PC-9 (cell line): ENCODE results near the gene CTSW. TPM values are rescaled to one million over a fixed set of nuclear protein-coding genes. Genes with fewer than 3 reads are reported as not detected.

Experiments used
- BruUV-seq: library from RNA; stranded (reverse); fragments of 400-500 nt; replicated peaks from 2 replicates; lab custom pipeline; 2021; lab: Mats Ljungman, UMichigan
- CTCF ChIA-PET: fragments of 300-600 bp; sonication (Branson Sonifier 250); formaldehyde crosslinking; loops from one replicate; lab custom pipeline; 2022; ENCODE audit warnings: antibody characterized with exemption; lab: Charles Lee
- POLR2A ChIA-PET: fragments of 300-600 bp; sonication (Branson Sonifier 250); formaldehyde crosslinking; loops from one replicate; lab custom pipeline; 2022; ENCODE audit warnings: antibody characterized with exemption; ENCODE audit not compliant: unreplicated experiment; lab: Charles Lee
- DNase-seq, 2 experiments: peaks; one replicate each; pipeline versions ENCODE4 v3.0.0 to v3.0.0-alpha.2; 2015 to 2022; ENCODE audit warnings: mixed read lengths in 1 of 2
- H2AFZ ChIP-seq: fragments of 200-600 bp; sonication (generic); 2 replicates; pipeline ENCODE4 v1.8.1; 2017; ENCODE audit warnings: antibody characterized with exemption
- H3F3A ChIP-seq: fragments of 200-600 bp; sonication (generic); 2 replicates; pipeline ENCODE4 v1.8.1; 2017; ENCODE audit warnings: antibody characterized with exemption, mild to moderate bottlenecking, low read depth; ENCODE audit not compliant: insufficient read depth
- H3K27ac ChIP-seq: fragments of 200-600 bp; sonication (generic); 2 replicates; pipeline ENCODE4 v1.6.1; 2016; ENCODE audit warnings: mixed run types
- H3K27me3 ChIP-seq: fragments of 200-600 bp; sonication (generic); 2 replicates; pipeline ENCODE4 v1.6.1; 2016; ENCODE audit warnings: low read depth, mixed run types; ENCODE audit not compliant: insufficient read depth
- H3K36me3 ChIP-seq: fragments of 200-600 bp; sonication (generic); 2 replicates; pipeline ENCODE4 v1.6.1; 2016; ENCODE audit warnings: low read depth, mixed run types
- H3K4me1 ChIP-seq: fragments of 200-600 bp; sonication (generic); replicated peaks from 2 replicates; pipeline ENCODE4 v1.6.1; 2016; ENCODE audit warnings: mixed run types; ENCODE audit not compliant: insufficient read depth
- H3K4me2 ChIP-seq: fragments of 200-600 bp; sonication (generic); 2 replicates; pipeline ENCODE4 v1.6.1; 2017; ENCODE audit warnings: mixed run types
- H3K4me3 ChIP-seq: fragments of 200-600 bp; sonication (generic); 2 replicates; pipeline ENCODE4 v1.6.1; 2016; ENCODE audit warnings: mixed run types
- H3K79me2 ChIP-seq: fragments of 200-600 bp; sonication (generic); 2 replicates; pipeline ENCODE4 v1.6.1; 2017; ENCODE audit warnings: low read depth, mixed run types
- H3K9me2 ChIP-seq: fragments of 200-600 bp; sonication (generic); 2 replicates; pipeline ENCODE4 v1.8.1; 2017; ENCODE audit warnings: mild to moderate bottlenecking; ENCODE audit not compliant: insufficient read depth
- H3K9me3 ChIP-seq: fragments of 200-600 bp; sonication (generic); 2 replicates; pipeline ENCODE4 v1.8.1; 2016; ENCODE audit warnings: low read depth; ENCODE audit not compliant: insufficient read depth
- H4K20me1 ChIP-seq: fragments of 200-600 bp; sonication (generic); 2 replicates; pipeline ENCODE4 v1.8.1; 2017; ENCODE audit not compliant: insufficient read depth
- EZH2 ChIP-seq: fragments of 200-600 bp; sonication (generic); IDR thresholded peaks from 2 replicates; pipeline ENCODE4 v1.8.0; 2017; ENCODE audit warnings: antibody characterized with exemption, low read depth
- intact Hi-C: fragments of 100-400 bp; cut with micrococcal nuclease; formaldehyde crosslinking; loops from one replicate; pipeline ENCODE4 v1.10.0; 2022; ENCODE audit not compliant: unreplicated experiment
- total RNA-seq: library from RNA; stranded (reverse); gene quantifications from 2 replicates; pipeline ENCODE4 v1.2.3, GENCODE V29; 2021
- TF ChIP-seq, protein P1 (sequence below): fragments of 200-600 bp; sonication (generic); conservative IDR thresholded peaks from 2 replicates; pipeline ENCODE4 v1.6.1; 2017; ENCODE audit warnings: mixed run types, antibody characterized with exemption, mild to moderate bottlenecking, moderate library complexity

The CTSW gene
- total RNA-seq, 1 experiment from 2014 or later: not detected

GRCh38 chr11:65853246-65853979 lies 26.2 kb upstream of the CTSW start:
- no TSS peak for BruUV-seq
- Histone ChIP-seq H3K9me2 (no peaks in the 10 kb centered on the region), H2AFZ (no peak overlapping the region), H3K79me2 (peaks cover 46% of the 10 kb centered on the region), H3K4me3 (no peak overlapping the region), H3K36me3 (peaks cover 30% of the 10 kb centered on the region), H3K4me1 (peaks cover 8% of the 10 kb centered on the region), H3K4me2 (no peak overlapping the region), H3K27ac (no peak overlapping the region), H3K27me3 (no peaks in the 10 kb centered on the region), H3K9me3 (no peaks in the 10 kb centered on the region), H4K20me1 (peaks cover 46% of the 10 kb centered on the region), H3F3A (peaks cover 65% of the 10 kb centered on the region)
- ChIA-PET POLR2A (no interaction called here), CTCF (interaction anchor here (0.6 kb wide), 1 partner anchor 138 kb away, joined by 4 read pairs; no protein-coding TSS in a partner anchor)
- TF ChIP-seq, protein P1, sequence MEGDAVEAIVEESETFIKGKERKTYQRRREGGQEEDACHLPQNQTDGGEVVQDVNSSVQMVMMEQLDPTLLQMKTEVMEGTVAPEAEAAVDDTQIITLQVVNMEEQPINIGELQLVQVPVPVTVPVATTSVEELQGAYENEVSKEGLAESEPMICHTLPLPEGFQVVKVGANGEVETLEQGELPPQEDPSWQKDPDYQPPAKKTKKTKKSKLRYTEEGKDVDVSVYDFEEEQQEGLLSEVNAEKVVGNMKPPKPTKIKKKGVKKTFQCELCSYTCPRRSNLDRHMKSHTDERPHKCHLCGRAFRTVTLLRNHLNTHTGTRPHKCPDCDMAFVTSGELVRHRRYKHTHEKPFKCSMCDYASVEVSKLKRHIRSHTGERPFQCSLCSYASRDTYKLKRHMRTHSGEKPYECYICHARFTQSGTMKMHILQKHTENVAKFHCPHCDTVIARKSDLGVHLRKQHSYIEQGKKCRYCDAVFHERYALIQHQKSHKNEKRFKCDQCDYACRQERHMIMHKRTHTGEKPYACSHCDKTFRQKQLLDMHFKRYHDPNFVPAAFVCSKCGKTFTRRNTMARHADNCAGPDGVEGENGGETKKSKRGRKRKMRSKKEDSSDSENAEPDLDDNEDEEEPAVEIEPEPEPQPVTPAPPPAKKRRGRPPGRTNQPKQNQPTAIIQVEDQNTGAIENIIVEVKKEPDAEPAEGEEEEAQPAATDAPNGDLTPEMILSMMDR: no peak
- no peak for TF ChIP-seq EZH2
- intact Hi-C loops: no loop called here
- no peak for DNase-seq

GRCh38 chr11:65854161-65854592 lies 25.5 kb upstream of the CTSW start:
- H3K9me3 ChIP-seq: no peaks in the 10 kb centered on the region
- no peak overlapping the region for H3K27ac ChIP-seq
- peaks cover 46% of the 10 kb centered on the region for H4K20me1 ChIP-seq
- no peaks in the 10 kb centered on the region for H3K9me2 ChIP-seq
- CTCF ChIA-PET: no interaction called here
- H3F3A ChIP-seq: peaks cover 66% of the 10 kb centered on the region
- H3K27me3 ChIP-seq: no peaks in the 10 kb centered on the region
- no peak overlapping the region for H3K4me3 ChIP-seq
- H3K4me2 ChIP-seq: no peak overlapping the region
- no peak overlapping the region for H2AFZ ChIP-seq
- H3K4me1 ChIP-seq: peaks cover 8% of the 10 kb centered on the region
- no peak for DNase-seq
- peaks cover 30% of the 10 kb centered on the region for H3K36me3 ChIP-seq
- POLR2A ChIA-PET: no interaction called here
- no TSS peak for BruUV-seq
- peaks cover 46% of the 10 kb centered on the region for H3K79me2 ChIP-seq
- intact Hi-C loops: no loop called here
- TF ChIP-seq EZH2: no peak
- TF ChIP-seq, protein P1: no peak

DNA sequence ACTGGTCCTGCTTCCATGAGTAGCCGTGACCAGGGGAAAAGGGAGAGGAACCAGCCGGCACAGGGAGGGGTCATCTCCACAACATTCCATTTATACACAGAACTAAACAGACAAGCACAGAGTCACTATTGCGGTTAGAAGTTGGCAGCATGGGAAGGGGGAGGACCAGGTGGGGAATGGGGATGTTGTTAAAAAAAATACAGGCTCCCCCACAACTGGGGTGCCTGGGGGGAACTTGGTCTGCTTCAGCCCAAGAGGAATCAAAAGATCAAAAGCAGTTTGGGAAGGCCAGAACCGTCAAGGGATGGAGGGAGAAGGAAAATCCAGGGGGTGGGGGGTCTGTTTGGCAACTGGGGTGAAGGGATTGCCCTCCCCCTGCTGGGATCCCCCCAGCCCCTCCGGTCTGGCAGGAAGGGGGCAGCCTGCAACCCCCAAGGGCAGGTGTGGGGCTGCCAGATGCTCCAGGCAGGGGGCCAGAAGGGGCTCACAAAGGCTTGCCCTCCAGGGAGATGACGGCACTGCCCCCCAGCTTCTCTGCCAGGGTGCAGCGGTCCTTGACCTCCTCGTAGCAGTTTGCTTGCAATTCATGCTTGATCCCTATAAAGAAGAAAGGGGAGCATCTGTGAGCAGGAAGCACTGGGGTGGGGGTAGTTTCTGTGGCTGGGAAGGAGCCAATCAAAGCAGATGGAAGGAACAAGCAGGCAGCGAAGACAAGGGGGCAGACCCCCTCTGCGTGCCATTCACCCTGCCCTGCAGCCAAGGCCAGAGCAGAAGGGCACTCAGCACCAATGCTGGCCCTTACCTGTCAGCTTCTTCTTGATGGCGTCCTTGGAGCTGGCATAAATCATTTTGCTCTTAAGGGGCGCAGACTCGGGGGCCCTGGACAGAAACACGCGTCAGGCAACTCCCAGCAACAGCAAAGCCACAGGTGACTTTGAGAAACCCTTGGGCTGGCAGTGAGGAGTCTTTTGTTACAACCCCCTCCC lies 24.5 kb upstream of the CTSW start:
- H2AFZ ChIP-seq: no peak overlapping the region
- no peak for TF ChIP-seq EZH2
- TF ChIP-seq, protein P1: no peak
- H3K4me2 ChIP-seq: peak overlapping the region; percentile 91; the same call in 1 of the 2 replicates
- peaks cover 46% of the 10 kb centered on the region for H3K79me2 ChIP-seq
- CTCF ChIA-PET: no interaction called here
- no TSS peak for BruUV-seq
- H3K27ac ChIP-seq: no peak overlapping the region
- no peaks in the 10 kb centered on the region for H3K9me3 ChIP-seq
- intact Hi-C loops: no loop called here
- POLR2A ChIA-PET: interaction anchor here (0.6 kb wide), 1 partner anchor 143 kb away, joined by 3 read pairs; no protein-coding TSS in a partner anchor
- H3F3A ChIP-seq: peaks cover 67% of the 10 kb centered on the region
- H3K27me3 ChIP-seq: no peaks in the 10 kb centered on the region
- H4K20me1 ChIP-seq: peaks cover 46% of the 10 kb centered on the region
- H3K4me1 ChIP-seq: peaks cover 13% of the 10 kb centered on the region
- peaks cover 30% of the 10 kb centered on the region for H3K36me3 ChIP-seq
- H3K9me2 ChIP-seq: no peaks in the 10 kb centered on the region
- DNase-seq: no peak
- no peak overlapping the region; the same call in 1 of the 2 replicates for H3K4me3 ChIP-seq
